ENCODE data around the gene TNNT2.

GRCh38 chr1:201355471-201355870 lies 22.0 kb downstream of the TNNT2 start:
- TF ChIP-seq, protein P1, sequence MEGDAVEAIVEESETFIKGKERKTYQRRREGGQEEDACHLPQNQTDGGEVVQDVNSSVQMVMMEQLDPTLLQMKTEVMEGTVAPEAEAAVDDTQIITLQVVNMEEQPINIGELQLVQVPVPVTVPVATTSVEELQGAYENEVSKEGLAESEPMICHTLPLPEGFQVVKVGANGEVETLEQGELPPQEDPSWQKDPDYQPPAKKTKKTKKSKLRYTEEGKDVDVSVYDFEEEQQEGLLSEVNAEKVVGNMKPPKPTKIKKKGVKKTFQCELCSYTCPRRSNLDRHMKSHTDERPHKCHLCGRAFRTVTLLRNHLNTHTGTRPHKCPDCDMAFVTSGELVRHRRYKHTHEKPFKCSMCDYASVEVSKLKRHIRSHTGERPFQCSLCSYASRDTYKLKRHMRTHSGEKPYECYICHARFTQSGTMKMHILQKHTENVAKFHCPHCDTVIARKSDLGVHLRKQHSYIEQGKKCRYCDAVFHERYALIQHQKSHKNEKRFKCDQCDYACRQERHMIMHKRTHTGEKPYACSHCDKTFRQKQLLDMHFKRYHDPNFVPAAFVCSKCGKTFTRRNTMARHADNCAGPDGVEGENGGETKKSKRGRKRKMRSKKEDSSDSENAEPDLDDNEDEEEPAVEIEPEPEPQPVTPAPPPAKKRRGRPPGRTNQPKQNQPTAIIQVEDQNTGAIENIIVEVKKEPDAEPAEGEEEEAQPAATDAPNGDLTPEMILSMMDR (IDR thresholded peaks at IDR 0.05): no peak
- TF ChIP-seq POLR2A (IDR thresholded peaks at IDR 0.05): no peak
